ENCODE results near the gene TSPAN4. TPM values are rescaled to one million over a fixed set of nuclear protein-coding genes. Genes with fewer than 3 reads are reported as not detected.

TSPAN4 gene
- polyA plus RNA-seq, 3 donors = 52.6 to 75.5 (median 63.1) TPM

GRCh38 chr11:818396-819128, 24.1 kb upstream of the TSPAN4 start, which contains the start of gene PNPLA2:
Gene PNPLA2 (plus strand): TSS chr11:818914. CDS start chr11:819719, 805 bp downstream.
- Histone ChIP-seq H3K79me2 (ENCODE audit: insufficient read depth, low read length) (peaks cover 45% of the 10 kb centered on the region), H3K27ac (ENCODE audit: low read depth in 1 of 2, low read length in 2 of 2) (peak within 1 kb of the TSS; percentile 85 to 91), H3K4me1 (ENCODE audit: control insufficient read depth in 1 of 2, insufficient read depth in 2 of 2, low read length in 2 of 2) (peaks cover 40 to 45% of the 10 kb centered on the region in 2 donors), H2AFZ (ENCODE audit: insufficient read depth, low read depth, low read length, poor library complexity, severe bottlenecking) (peak within 1 kb of the TSS; percentile 93), H3K9me3 (replicated peaks in 1 of 2; ENCODE audit: control insufficient read depth in 1 of 2, insufficient read depth in 1 of 2, low read length in 2 of 2) (no peaks in the 10 kb centered on the region), H3K4me3 (replicated peaks in 1 of 3; ENCODE audit: low read depth in 2 of 3, low read length in 3 of 3) (peak within 1 kb of the TSS; percentile 71 to 97 (median 87)), H4K20me1 (ENCODE audit: insufficient read depth, low read length) (peaks cover 38% of the 10 kb centered on the region), H3K27me3 (ENCODE audit: control insufficient read depth in 2 of 2, insufficient read depth in 2 of 2, low read length in 2 of 2) (no peaks in the 10 kb centered on the region), H3K4me2 (replicated peaks; ENCODE audit: extremely low read depth, low read length, poor library complexity, severe bottlenecking) (peak within 1 kb of the TSS; percentile 100), H3K36me3 (replicated peaks in 1 of 2; ENCODE audit: control insufficient read depth in 1 of 2, insufficient read depth in 2 of 2, low read length in 2 of 2) (peaks cover 8 to 13% of the 10 kb centered on the region in 2 donors), H3K9ac (ENCODE audit: insufficient read depth, low read length, poor library complexity, severe bottlenecking) (peak within 1 kb of the TSS; percentile 86)
- intact Hi-C loops (cut with micrococcal nuclease) = loop anchor here in 1 of 2 donors (1.0 kb wide), 1 partner anchor 9 kb away; the partner anchor contains the start of gene RPLP2
- H3K4me1 Mint-ChIP-seq = peaks cover 30% of the 10 kb centered on the region
- 27% methylated on average over 19 of the region's 20 CpGs for WGBS (ENCODE audit: insufficient coverage)
- peak within 1 kb of the TSS; percentile 91 to 98 (median 97) for H3K27ac Mint-ChIP-seq
- H3K4me3 Mint-ChIP-seq = peak within 1 kb of the TSS; percentile 88 to 91
- H3K27me3 Mint-ChIP-seq (ENCODE audit: low read depth in 3 of 3) = peaks cover 0 to 10% (median 2%) of the 10 kb centered on the region in 3 donors
- TF ChIP-seq CTCF (IDR thresholded peaks at IDR 0.05) = no peak
- H3K9me3 Mint-ChIP-seq = no peaks in the 10 kb centered on the region
- H3K36me3 Mint-ChIP-seq = peaks cover 13 to 25% of the 10 kb centered on the region in 2 donors
- DNase-seq = peak in 1 of 3 donors; percentile 39

GRCh38 chr11:819129-819931, 23.3 kb upstream of the TSPAN4 start:
- Histone ChIP-seq H3K9ac (ENCODE audit: insufficient read depth, low read length, poor library complexity, severe bottlenecking) (peak overlapping the region; percentile 86), H3K4me1 (ENCODE audit: control insufficient read depth in 1 of 2, insufficient read depth in 2 of 2, low read length in 2 of 2) (peaks cover 40 to 45% of the 10 kb centered on the region in 2 donors), H3K4me2 (replicated peaks; ENCODE audit: extremely low read depth, low read length, poor library complexity, severe bottlenecking) (peak overlapping the region; percentile 100), H3K4me3 (replicated peaks in 1 of 3; ENCODE audit: low read depth in 2 of 3, low read length in 3 of 3) (peak overlapping the region; percentile 71 to 97 (median 87)), H3K36me3 (replicated peaks in 1 of 2; ENCODE audit: control insufficient read depth in 1 of 2, insufficient read depth in 2 of 2, low read length in 2 of 2) (peaks cover 12 to 17% of the 10 kb centered on the region in 2 donors), H3K79me2 (ENCODE audit: insufficient read depth, low read length) (peaks cover 52% of the 10 kb centered on the region), H2AFZ (ENCODE audit: insufficient read depth, low read depth, low read length, poor library complexity, severe bottlenecking) (peak overlapping the region; percentile 93), H4K20me1 (ENCODE audit: insufficient read depth, low read length) (peaks cover 44% of the 10 kb centered on the region), H3K27ac (ENCODE audit: low read depth in 1 of 2, low read length in 2 of 2) (peak overlapping the region; percentile 85 to 91), H3K27me3 (ENCODE audit: control insufficient read depth in 2 of 2, insufficient read depth in 2 of 2, low read length in 2 of 2) (no peaks in the 10 kb centered on the region), H3K9me3 (replicated peaks in 1 of 2; ENCODE audit: control insufficient read depth in 1 of 2, insufficient read depth in 1 of 2, low read length in 2 of 2) (no peaks in the 10 kb centered on the region)
- Mint-ChIP-seq H3K4me1 (peaks cover 30% of the 10 kb centered on the region), H3K9me3 (no peaks in the 10 kb centered on the region), H3K27me3 (ENCODE audit: low read depth in 3 of 3) (peaks cover 0 to 10% (median 2%) of the 10 kb centered on the region in 3 donors), H3K36me3 (peaks cover 15 to 27% of the 10 kb centered on the region in 2 donors), H3K27ac (peak overlapping the region; percentile 91 to 98 (median 97)), H3K4me3 (peak overlapping the region; percentile 88 to 90)
- WGBS (ENCODE audit: insufficient coverage) = under 1% methylated on average over 91 of the region's 96 CpGs
- peak; percentile 86 to 88 (median 87) for DNase-seq
- TF ChIP-seq CTCF (IDR thresholded peaks at IDR 0.05) = peak; percentile 34
- intact Hi-C loops (cut with micrococcal nuclease) = loop anchor here in 1 of 2 donors (1.0 kb wide), 1 partner anchor 10 kb away; the partner anchor contains the start of gene RPLP2

Measured in CD14-positive monocyte (primary cell).